ENCODE results near the gene SHD. TPM values are rescaled to one million over a fixed set of nuclear protein-coding genes. Genes with fewer than 3 reads are reported as not detected.

Gene SHD
- total RNA-seq, 1 donor, result not detected

DNA sequence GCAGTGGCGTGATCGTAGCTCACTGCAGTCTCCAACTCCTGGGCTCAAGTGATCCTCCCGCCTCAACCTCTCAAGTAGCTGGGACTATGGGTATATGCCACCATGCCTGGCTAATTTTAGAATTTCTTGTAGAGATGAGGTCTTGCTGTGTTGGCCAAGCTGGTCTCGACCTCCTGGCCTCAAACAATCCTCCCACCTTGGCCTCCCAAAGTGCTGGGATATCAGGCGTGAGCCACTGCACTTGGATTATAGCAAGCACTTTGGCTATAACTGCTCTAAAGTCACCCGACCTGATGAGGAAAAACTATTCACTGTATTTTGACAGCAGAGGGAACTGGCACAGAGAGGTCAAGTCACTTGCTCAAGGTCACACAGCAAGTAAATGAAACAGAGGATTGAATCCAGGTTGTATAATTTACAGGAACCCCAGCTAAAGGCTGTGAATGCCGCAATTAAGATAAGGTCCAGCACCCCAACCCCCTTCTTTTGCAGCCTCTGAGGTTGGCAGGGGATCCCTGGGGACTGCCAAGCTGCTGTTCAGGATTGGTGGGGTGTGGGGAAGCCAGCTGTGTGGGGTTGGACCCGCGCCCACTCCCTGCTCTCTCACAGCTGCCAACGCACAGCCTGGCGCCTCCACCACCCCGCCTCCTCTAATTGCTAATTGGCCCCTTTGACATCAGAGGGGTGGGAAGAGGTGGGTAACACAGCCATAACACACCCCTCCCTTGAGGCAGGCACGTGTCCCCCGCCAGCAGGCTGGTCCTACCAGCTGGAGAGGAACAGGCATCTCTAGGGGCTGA is 17.1 kb downstream of the SHD start:
- TF ChIP-seq CTCF (IDR thresholded peaks at IDR 0.05; ENCODE audit: insufficient read depth, low read depth, low read length), result no peak
- no peak overlapping the region for H3K4me3 ChIP-seq (ENCODE audit: low read depth, low read length)
- DNase-seq (ENCODE audit: low read depth), result peak; percentile 26

DNA sequence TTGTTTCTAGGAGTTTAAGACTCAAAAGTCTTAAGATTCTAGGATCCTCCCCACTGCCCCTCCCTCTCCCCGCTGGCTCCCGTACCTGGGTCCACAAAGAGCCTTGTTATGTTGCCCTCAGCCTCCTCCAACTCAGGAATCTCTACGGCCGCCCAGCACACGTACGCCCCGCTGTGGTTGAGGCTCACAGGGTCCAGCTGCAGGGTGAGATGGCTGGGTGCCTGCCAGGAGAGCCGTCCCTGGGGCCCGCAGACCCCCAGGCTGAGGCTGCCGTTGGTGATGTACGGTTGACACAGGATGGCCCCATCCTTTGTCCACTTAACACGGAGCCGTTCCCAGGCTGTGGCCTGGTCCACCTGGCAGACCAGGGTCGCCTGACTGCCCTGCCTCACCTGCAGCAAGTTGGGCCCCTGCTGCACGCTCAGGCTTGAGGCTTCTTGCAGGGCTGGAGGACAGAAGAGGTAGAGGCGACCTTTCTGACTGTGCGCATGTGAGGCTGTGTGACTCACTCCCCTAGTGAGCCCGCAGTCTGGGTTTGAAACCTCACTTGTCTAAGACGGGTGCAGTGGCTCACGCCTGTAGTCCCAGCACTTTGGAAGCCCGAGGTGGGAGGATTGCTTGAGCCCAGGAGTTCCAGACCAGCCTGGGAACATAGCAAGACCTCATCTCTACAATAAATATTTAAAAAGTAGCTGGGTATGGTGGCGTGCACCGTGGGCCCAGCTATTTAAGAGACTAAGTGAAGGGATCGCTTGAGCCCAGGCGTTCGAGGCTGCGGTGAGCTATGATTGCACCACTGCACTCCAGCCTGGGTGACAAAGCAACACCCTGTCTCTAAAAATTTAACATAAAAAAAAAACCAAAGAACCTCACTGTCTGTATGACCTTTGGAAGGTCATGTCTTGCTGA is 19.1 kb downstream of the SHD start:
- no peak for DNase-seq (ENCODE audit: low read depth)
- H3K4me3 ChIP-seq (ENCODE audit: low read depth, low read length), result no peak overlapping the region
- TF ChIP-seq CTCF (IDR thresholded peaks at IDR 0.05; ENCODE audit: insufficient read depth, low read depth, low read length), result no peak

DNA sequence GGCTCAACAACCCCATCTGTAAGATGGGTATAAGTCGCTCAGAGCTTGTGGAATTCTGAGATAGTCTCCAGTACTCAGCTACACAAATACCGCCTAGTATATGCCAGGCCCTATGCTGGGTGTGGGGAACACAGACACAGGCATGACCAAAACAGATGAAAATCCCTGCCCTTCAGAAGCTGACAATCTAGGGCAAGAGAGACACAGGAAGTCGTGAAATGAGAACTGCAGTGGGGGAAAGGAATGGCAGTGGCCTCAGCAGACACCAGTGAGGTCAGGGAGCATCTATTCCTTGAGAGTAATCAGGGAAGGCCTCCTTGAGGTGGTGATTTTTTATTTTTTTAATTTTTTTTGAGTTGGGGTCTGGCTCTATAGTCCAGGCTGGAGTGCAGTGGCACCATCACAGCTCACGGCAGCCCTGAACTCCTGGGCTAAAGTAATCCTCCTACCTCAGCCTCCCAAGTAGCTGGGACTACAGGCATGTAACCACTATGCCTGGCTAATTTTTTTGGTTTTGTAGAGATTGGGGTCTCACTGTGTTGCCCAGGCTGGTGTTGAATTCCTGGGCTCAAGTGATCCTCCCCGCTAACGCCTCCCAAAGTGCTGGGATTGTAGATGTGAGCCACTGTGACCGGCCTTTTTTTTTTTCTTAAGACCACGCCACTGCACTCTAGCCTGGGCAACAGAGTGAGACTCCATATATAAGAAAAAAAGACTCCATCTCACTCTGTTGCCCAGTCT is 19.9 kb downstream of the SHD start:
- no peak for DNase-seq (ENCODE audit: low read depth)
- no peak for TF ChIP-seq CTCF (IDR thresholded peaks at IDR 0.05; ENCODE audit: insufficient read depth, low read depth, low read length)
- no peak overlapping the region for H3K4me3 ChIP-seq (ENCODE audit: low read depth, low read length)

- no peak for DNase-seq (ENCODE audit: low read depth)
- no peak for TF ChIP-seq CTCF (IDR thresholded peaks at IDR 0.05; ENCODE audit: insufficient read depth, low read depth, low read length)
- no peak overlapping the region for H3K4me3 ChIP-seq (ENCODE audit: low read depth, low read length)
Observed at GRCh38 chr19:4300589-4300988, 21.5 kb downstream of the SHD start.

DNA sequence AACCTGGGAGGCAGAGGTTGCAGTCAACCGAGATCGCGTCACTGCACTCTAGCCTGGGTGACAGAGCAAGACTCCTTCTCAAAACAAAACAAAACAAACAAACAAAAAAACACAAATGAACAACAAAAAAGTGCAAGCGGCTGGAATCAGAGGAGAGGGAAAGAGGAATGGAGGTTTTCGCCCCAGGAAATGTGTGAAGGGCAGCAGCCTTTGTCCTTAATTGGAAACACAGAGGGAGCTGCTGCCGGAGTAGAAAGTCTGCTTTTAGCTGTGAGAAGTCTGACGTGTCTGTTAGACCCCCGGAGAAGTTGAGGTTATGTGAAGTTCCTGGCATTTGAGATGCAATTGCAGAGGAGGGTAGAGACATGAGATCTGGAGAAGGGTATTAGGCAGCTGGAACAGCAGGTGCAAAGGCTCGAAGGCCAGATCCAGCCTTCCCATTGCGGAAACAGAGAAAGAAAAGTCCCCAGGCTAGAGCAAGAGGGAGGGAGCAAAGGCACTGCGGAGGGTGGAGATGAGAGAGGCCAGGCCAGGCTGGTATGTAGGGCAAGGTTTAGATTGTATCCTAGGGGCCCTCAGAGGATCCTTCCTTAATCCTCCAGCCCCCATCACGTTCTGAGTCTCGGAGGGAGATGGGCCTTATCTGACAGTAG is 22.6 kb downstream of the SHD start:
- no peak for DNase-seq (ENCODE audit: low read depth)

More for the DNA sequence above, 22.6 kb downstream of the SHD start:
- TF ChIP-seq CTCF (IDR thresholded peaks at IDR 0.05; ENCODE audit: insufficient read depth, low read depth, low read length), result no peak
- no peak overlapping the region for H3K4me3 ChIP-seq (ENCODE audit: low read depth, low read length)

All from fibroblast of villous mesenchyme (primary cell).